SK-N-MC (cell line): Measurements from ENCODE around the gene CDC42SE2.

ENCODE experiments used
- DNase-seq: peaks from one replicate; pipeline ENCODE4 v3.0.0-alpha.2; 2011; ENCODE audit warnings: low read depth, low spot score
- H3K27ac ChIP-seq: fragments of 200-600 bp; sonication (generic); 2 replicates; pipeline ENCODE4 v1.5.1; 2016; ENCODE audit warnings: mixed run types
- H3K36me3 ChIP-seq: fragments of 200-600 bp; sonication (generic); 2 replicates; pipeline ENCODE4 v1.6.1; 2017; ENCODE audit warnings: antibody characterized with exemption, low read length, mixed read lengths; ENCODE audit not compliant: insufficient read depth
- H3K4me3 ChIP-seq: fragments of 200-600 bp; sonication (generic); 2 replicates; pipeline ENCODE4 v1.5.1; 2016
- H3K9ac ChIP-seq: fragments of 200-600 bp; sonication (generic); 2 replicates; pipeline ENCODE4 v1.8.0; 2017; ENCODE audit warnings: mixed run types, mixed read lengths; ENCODE audit not compliant: insufficient read length
- H3K9me3 ChIP-seq: fragments of 200-600 bp; sonication (generic); 2 replicates; pipeline ENCODE4 v1.6.1; 2017; ENCODE audit warnings: low read depth, mild to moderate bottlenecking, antibody characterized with exemption, low read length, moderate library complexity, mixed read lengths
- EZH2 ChIP-seq: fragments of 200-600 bp; sonication (generic); IDR thresholded peaks from one replicate; pipeline ENCODE4 v1.6.1; 2017; ENCODE audit warnings: antibody characterized with exemption
- FOXP2 ChIP-seq: optimal IDR thresholded peaks from 2 replicates; pipeline ENCODE3; 2011; ENCODE audit warnings: mild to moderate bottlenecking, moderate library complexity; ENCODE audit not compliant: insufficient read depth; ENCODE audit errors: extremely low read length, control extremely low read depth
- POLR2AphosphoS5 ChIP-seq: IDR thresholded peaks from 2 replicates; pipeline ENCODE4 v1.6.1; 2012; ENCODE audit warnings: mild to moderate bottlenecking, low read depth, low read length, borderline replicate concordance

Gene CDC42SE2

DNA sequence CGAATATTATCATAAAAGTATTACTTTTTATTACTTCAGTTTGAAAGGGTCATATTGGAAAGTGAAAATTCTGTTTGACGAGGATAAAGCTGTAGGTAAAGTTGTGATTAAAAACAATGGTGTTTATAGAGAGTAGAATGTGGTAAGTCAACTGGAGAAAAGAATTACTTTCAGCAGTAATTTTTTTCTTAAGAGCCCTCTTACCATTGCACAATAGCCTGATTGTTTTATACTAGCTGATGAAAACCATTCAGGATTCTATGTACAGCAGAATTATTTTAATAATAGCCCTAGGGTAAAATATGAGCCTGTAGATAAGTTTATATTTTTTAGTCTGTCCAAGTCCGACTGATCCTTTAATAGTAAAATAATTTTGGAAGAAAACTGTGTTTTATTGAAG is 16.6 kb downstream of the CDC42SE2 start:
- no peak for DNase-seq
- Histone ChIP-seq H3K36me3 (peaks cover 10% of the 10 kb centered on the region), H3K4me3 (peak overlapping the region; percentile 33; the same call in 1 of the 2 replicates), H3K9me3 (no peaks in the 10 kb centered on the region), H3K9ac (no peak overlapping the region), H3K27ac (peak overlapping the region; percentile 58)
- TF ChIP-seq FOXP2 (no peak), POLR2AphosphoS5 (no peak; the same call in 1 of the 2 replicates), EZH2 (no peak)

GRCh38 chr5:131281133-131281867 is 17.4 kb downstream of the CDC42SE2 start:
- peak overlapping the region; percentile 11 for H3K9ac ChIP-seq
- H3K9me3 ChIP-seq = no peaks in the 10 kb centered on the region
- no peak for DNase-seq
- TF ChIP-seq POLR2AphosphoS5 (no peak), FOXP2 (no peak), EZH2 (no peak)
- peak overlapping the region; percentile 58 for H3K27ac ChIP-seq
- peak overlapping the region; percentile 6; the same call in 1 of the 2 replicates for H3K4me3 ChIP-seq
- H3K36me3 ChIP-seq = peaks cover 10% of the 10 kb centered on the region

- H3K36me3 ChIP-seq = peaks cover 10% of the 10 kb centered on the region
- H3K9me3 ChIP-seq = no peaks in the 10 kb centered on the region
- peak overlapping the region; percentile 58 for H3K27ac ChIP-seq
- DNase-seq = no peak
- 0 out of 2 replicates have a peak overlapping the region, but pooled peaks have one; percentile 6 for H3K4me3 ChIP-seq
- H3K9ac ChIP-seq = no peak overlapping the region
- TF ChIP-seq EZH2 (no peak), POLR2AphosphoS5 (no peak), FOXP2 (no peak)
Measured at GRCh38 chr5:131281868-131282234, 18.0 kb downstream of the CDC42SE2 start.

DNA sequence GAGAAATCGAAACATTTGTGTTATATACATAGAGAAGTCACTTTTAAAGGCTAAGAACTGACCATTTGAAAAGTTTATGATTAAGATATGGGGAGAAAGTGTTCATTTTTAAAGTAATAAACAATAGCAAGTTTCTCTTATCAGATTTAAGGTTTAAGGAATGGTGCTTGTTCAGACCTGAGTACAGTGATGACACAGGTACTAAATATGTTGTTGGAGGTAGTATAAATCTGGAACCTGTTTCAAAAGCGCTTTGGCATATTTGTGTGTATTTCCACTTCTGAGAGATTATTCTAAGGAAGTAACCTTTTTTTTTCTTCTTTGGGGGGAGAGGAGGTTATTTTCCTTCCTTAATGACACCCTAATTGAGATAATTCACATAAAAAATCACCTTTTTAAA is 18.4 kb downstream of the CDC42SE2 start:
- H3K9me3 ChIP-seq = no peaks in the 10 kb centered on the region
- TF ChIP-seq POLR2AphosphoS5 (no peak), FOXP2 (no peak), EZH2 (no peak)
- no peak overlapping the region for H3K9ac ChIP-seq
- H3K27ac ChIP-seq = no peak overlapping the region
- DNase-seq = no peak
- H3K36me3 ChIP-seq = peaks cover 11% of the 10 kb centered on the region
- H3K4me3 ChIP-seq = no peak overlapping the region

- no peak overlapping the region for H3K9ac ChIP-seq
- no peak for TF ChIP-seq POLR2AphosphoS5
- TF ChIP-seq FOXP2 = no peak
- no peak overlapping the region for H3K27ac ChIP-seq
- H3K4me3 ChIP-seq = no peak overlapping the region
- no peak for DNase-seq
- H3K36me3 ChIP-seq = peaks cover 38% of the 10 kb centered on the region
- no peaks in the 10 kb centered on the region for H3K9me3 ChIP-seq
Measured at GRCh38 chr5:131285703-131286399, 22.0 kb downstream of the CDC42SE2 start.

GRCh38 chr5:131286400-131286715 is 22.5 kb downstream of the CDC42SE2 start:
- Histone ChIP-seq H3K9me3 (no peaks in the 10 kb centered on the region), H3K4me3 (no peak overlapping the region), H3K27ac (no peak overlapping the region), H3K36me3 (peaks cover 43% of the 10 kb centered on the region), H3K9ac (no peak overlapping the region)
- no peak for TF ChIP-seq POLR2AphosphoS5
- no peak for DNase-seq

DNA sequence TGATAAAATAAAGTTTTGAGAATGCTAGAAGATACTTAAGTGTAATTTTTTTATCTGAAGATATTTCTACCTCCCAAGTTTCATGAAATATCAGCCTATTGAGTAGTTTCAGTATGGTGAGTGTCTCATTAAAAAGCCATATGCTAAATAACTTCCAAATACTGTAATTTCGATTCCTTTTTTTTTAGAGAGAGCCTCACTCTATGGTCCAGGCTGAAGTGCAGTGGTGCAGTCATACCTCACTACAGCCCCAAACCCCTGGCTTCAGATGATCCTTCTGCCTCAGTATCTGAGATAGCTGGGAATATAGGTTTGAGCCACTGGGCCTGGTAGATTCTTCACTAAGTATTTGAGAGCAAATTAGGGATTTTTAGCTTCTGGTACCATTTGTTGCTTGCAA is 24.5 kb downstream of the CDC42SE2 start:
- Histone ChIP-seq H3K9ac (no peak overlapping the region), H3K4me3 (no peak overlapping the region), H3K27ac (no peak overlapping the region), H3K36me3 (peaks cover 37% of the 10 kb centered on the region), H3K9me3 (no peaks in the 10 kb centered on the region)
- no peak for TF ChIP-seq FOXP2
- no peak for TF ChIP-seq EZH2
- DNase-seq = no peak

DNA sequence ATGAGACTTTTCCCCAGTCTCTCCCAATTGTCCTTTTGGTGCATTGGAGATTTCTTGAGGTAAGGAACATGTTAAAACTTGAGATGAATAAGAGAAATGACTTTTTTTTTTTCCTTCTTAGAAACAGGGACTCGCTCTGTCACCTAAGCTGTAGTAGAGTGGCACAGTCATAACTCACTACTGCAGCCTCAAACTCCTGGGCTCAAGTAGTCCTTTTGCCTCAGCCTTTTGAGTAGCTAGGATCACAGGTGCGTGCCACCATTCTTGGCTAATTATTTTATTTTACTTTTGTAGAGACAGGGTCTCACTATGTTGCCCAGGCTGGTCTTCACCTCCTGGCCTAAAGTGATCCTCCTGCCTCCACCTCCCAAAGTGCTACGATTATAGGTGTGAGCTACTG is 25.9 kb downstream of the CDC42SE2 start:
- DNase-seq = no peak
- H3K9me3 ChIP-seq = no peaks in the 10 kb centered on the region
- TF ChIP-seq EZH2 = no peak
- no peak for TF ChIP-seq POLR2AphosphoS5
- TF ChIP-seq FOXP2 = no peak
- H3K27ac ChIP-seq = no peak overlapping the region
- no peak overlapping the region for H3K4me3 ChIP-seq
- H3K9ac ChIP-seq = no peak overlapping the region
- H3K36me3 ChIP-seq = peaks cover 37% of the 10 kb centered on the region
